ENCODE data around the gene DDB1. TPM values are rescaled to one million over a fixed set of nuclear protein-coding genes. Genes with fewer than 3 reads are reported as not detected.

DDB1 gene
- total RNA-seq, 4 donors from 2014 or later: 87.9 to 231 (median 155) TPM

DNA sequence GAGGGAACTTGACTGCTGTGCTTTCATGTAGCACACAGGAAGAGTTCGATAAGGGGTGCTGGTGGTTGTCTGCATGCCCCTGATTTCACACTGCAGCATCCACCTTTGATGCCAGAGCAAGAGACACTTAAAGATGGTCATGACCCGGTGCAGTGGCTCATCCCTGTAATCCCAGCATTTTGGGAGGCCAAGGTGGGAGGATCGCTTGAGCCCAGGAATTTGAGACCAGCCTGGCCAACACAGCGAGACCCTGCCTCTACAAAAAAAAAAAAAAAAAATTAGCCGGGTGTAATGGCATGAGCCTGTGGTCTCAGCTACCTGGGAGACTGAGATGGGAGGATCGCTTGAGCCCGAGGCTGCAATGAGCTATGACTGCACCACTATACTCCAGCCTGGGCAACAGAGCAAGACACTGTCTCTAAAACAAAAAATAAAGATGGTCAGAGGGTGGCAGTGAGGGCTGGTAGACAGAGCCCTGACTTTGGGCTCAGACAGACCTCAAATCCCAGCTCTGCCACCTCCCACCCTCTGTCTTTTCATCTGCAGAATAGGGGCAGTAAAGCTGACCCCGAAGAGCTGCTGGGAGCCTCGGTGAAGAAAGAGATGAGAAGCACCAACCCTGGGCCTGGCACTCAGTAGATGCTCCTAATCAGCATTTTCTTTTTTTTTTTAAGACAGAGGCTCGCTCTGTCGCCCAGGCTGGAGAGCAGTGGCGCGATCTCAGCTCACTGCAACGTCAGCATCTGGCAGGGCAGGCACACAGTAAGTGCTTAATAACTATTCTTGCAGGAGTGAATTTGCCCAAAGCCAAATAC is 55.5 kb downstream of the DDB1 start:
- Histone ChIP-seq H3K4me1 (no peaks in the 10 kb centered on the region), H3K27me3 (no peaks in the 10 kb centered on the region), H3K36me3 (no peaks in the 10 kb centered on the region), H3K9me3 (no peaks in the 10 kb centered on the region), H3K27ac (no peak overlapping the region), H3K4me3 (no peak overlapping the region)
- no peak for TF ChIP-seq POLR2A (IDR thresholded peaks at IDR 0.05)
- TF ChIP-seq, protein P1, sequence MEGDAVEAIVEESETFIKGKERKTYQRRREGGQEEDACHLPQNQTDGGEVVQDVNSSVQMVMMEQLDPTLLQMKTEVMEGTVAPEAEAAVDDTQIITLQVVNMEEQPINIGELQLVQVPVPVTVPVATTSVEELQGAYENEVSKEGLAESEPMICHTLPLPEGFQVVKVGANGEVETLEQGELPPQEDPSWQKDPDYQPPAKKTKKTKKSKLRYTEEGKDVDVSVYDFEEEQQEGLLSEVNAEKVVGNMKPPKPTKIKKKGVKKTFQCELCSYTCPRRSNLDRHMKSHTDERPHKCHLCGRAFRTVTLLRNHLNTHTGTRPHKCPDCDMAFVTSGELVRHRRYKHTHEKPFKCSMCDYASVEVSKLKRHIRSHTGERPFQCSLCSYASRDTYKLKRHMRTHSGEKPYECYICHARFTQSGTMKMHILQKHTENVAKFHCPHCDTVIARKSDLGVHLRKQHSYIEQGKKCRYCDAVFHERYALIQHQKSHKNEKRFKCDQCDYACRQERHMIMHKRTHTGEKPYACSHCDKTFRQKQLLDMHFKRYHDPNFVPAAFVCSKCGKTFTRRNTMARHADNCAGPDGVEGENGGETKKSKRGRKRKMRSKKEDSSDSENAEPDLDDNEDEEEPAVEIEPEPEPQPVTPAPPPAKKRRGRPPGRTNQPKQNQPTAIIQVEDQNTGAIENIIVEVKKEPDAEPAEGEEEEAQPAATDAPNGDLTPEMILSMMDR (IDR thresholded peaks at IDR 0.05): no peak
- no peak for DNase-seq
- intact Hi-C loops (cut with DNase I; ENCODE audit: low total_unique reads): no loop called here

DNA sequence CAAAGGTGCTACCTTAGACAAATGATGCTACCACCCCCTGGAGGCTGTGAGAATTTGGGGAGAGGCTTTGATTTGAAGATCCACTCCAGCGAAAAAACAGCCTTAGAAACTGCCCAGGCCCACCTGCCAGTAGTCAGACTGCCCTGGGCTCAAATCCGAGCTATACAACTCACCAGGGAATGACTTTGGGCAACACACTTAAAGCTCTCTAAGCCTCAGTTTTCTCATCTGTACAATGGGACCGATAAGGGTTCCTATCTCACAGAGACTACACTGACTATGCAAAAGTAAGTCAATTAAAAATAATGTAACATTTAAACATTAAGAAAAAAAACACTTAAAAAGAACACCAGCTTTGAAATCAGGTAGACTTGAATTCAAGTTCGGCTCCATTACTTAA is 57.7 kb downstream of the DDB1 start:
- Histone ChIP-seq H3K36me3 (no peaks in the 10 kb centered on the region), H3K4me3 (no peak overlapping the region), H3K9me3 (no peaks in the 10 kb centered on the region), H3K27ac (no peak overlapping the region), H3K27me3 (no peaks in the 10 kb centered on the region), H3K4me1 (no peaks in the 10 kb centered on the region)
- TF ChIP-seq, protein P1 (IDR thresholded peaks at IDR 0.05): no peak
- TF ChIP-seq POLR2A (IDR thresholded peaks at IDR 0.05): no peak
- intact Hi-C loops (cut with DNase I; ENCODE audit: low total_unique reads): no loop called here
- no peak for DNase-seq

DNA sequence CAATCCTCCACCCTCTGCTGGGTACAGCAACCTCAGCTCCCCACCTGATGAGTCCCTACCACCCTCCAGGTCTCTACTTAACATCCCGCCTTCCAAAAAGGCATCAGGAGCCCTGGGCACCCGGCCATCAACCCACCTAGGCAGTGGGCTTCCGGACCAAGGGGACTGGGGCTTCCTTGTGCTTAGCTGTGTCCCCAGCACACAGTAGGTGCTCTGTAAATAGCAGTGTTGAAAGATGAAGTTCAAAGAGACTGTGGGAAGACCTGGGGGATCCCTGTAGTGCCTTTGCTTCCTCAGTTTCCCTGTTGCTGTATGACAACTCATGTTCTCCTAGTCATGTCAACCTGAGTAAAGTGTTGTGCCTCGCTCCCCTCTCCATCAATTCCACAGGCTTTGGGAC is 58.8 kb downstream of the DDB1 start:
- Histone ChIP-seq H3K36me3 (no peaks in the 10 kb centered on the region), H3K27me3 (no peaks in the 10 kb centered on the region), H3K9me3 (no peaks in the 10 kb centered on the region), H3K27ac (no peak overlapping the region), H3K4me3 (no peak overlapping the region), H3K4me1 (no peaks in the 10 kb centered on the region)
- intact Hi-C loops (cut with DNase I; ENCODE audit: low total_unique reads): no loop called here
- DNase-seq: no peak
- TF ChIP-seq, protein P1 (IDR thresholded peaks at IDR 0.05): no peak
- no peak for TF ChIP-seq POLR2A (IDR thresholded peaks at IDR 0.05)

DNA sequence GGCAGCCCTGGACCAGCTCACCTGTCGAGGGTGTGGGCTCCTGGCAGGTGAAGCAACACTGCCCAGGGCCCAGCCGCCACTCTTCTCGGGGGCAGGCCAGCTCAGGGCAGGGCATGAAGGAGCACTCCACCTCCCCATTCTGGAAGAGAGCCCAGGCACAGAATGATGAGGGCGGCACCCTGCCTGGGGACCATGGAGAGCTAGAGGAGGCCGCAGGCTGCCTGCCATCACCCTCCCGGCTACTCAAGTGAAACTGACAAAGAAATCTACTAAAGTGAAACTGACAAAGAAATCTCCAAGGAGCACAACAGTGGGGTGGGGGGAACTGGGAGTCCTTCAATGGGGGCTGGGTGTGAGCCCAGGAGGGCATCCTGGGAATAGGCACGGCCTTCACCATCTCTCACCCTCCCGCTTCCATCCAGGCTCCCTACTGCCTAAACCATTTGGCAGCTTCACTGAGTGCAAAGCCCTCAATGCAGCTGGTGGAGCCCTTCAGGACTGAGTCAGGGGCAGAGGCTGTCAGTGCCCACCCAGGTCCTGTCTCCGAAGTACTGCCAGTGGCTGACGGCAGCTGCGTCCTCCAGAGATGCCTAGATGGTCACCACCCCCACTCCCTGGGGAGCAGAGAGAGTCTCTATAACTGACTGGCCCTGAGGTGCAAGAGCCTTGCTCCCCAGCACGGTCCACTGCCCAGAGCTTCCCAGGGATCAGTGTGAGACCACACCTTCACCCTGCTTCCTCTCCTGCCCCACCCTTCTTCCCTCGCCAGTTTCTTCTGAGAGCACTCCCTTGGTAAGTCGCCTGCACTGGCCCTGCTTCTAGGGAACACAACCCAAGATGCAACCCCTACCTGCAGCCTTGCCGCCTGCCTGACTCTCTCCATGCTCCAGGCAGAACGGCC is 59.5 kb downstream of the DDB1 start:
- no peak for DNase-seq
- TF ChIP-seq POLR2A (IDR thresholded peaks at IDR 0.05): no peak
- TF ChIP-seq, protein P1 (IDR thresholded peaks at IDR 0.05): no peak
- Histone ChIP-seq H3K4me3 (no peak overlapping the region), H3K4me1 (no peaks in the 10 kb centered on the region), H3K36me3 (no peaks in the 10 kb centered on the region), H3K27me3 (no peaks in the 10 kb centered on the region), H3K27ac (no peak overlapping the region), H3K9me3 (no peaks in the 10 kb centered on the region)
- intact Hi-C loops (cut with DNase I; ENCODE audit: low total_unique reads): no loop called here

DNA sequence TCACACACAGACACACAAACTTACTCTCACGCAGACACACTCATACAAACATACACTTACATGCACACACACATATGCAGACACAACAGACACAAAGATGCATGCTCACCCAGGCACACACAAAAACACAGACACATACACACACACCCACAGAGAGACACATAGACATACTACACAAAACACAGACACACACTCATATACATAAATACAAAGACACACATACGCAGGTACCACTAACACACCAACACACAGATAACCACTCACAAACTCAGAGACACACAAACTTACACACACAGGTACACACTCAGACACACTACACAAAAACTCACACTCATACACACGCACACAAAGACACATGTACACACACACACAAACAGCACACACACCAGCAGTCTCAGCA is 60.2 kb downstream of the DDB1 start:
- Histone ChIP-seq H3K36me3 (no peaks in the 10 kb centered on the region), H3K9me3 (no peaks in the 10 kb centered on the region), H3K27ac (no peak overlapping the region), H3K27me3 (no peaks in the 10 kb centered on the region), H3K4me3 (no peak overlapping the region), H3K4me1 (no peaks in the 10 kb centered on the region)
- TF ChIP-seq, protein P1 (IDR thresholded peaks at IDR 0.05): no peak
- TF ChIP-seq POLR2A (IDR thresholded peaks at IDR 0.05): no peak
- DNase-seq: no peak
- intact Hi-C loops (cut with DNase I; ENCODE audit: low total_unique reads): no loop called here
